H1 (cell line): ENCODE data around the gene MECP2. TPM values are rescaled to one million over a fixed set of nuclear protein-coding genes. Genes with fewer than 3 reads are reported as not detected.

Experiments used
- CTCF ChIA-PET: fragments of 300-600 bp; sonication (Branson Sonifier 250); formaldehyde crosslinking; loops from one replicate; lab custom pipeline; 2021; ENCODE audit not compliant: partially characterized antibody; lab: Charles Lee
- POLR2A ChIA-PET: fragments of 300-600 bp; sonication (Branson Sonifier 250); formaldehyde crosslinking; loops from one replicate; lab custom pipeline; 2021; ENCODE audit warnings: inconsistent platforms; ENCODE audit not compliant: partially characterized antibody; lab: Charles Lee
- DNase-seq, 2 experiments: peaks; one replicate each; pipeline versions ENCODE4 v3.0.0 to v3.0.0-alpha.2; 2010 to 2022; ENCODE audit warnings: low spot score in 2 of 2, low read depth in 1 of 2, mixed read lengths in 1 of 2
- FAIRE-seq: peaks from 2 replicates; lab custom pipeline; 2011; peaks lifted over from hg19 to GRCh38; lab: Jason Lieb, UNC
- H2AFZ ChIP-seq: 2 replicates; pipeline ENCODE4 v1.8.1; 2012; ENCODE audit warnings: low read length, inconsistent platforms
- H2AK5ac ChIP-seq: 2 replicates; pipeline ENCODE4 v1.6.1; 2013; ENCODE audit warnings: low read depth, low read length
- H2BK120ac ChIP-seq: replicated peaks from 2 replicates; pipeline ENCODE3; 2013; ENCODE audit warnings: low read depth, low read length, inconsistent platforms
- H2BK12ac ChIP-seq: 2 replicates; pipeline ENCODE4 v1.6.1; 2013; ENCODE audit warnings: low read depth, low read length
- H2BK15ac ChIP-seq: 2 replicates; pipeline ENCODE4 v1.6.1; 2013; ENCODE audit warnings: low read length
- H2BK20ac ChIP-seq: 2 replicates; pipeline ENCODE4 v1.6.1; 2013; ENCODE audit warnings: low read length
- H2BK5ac ChIP-seq: 2 replicates; pipeline ENCODE4 v1.6.1; 2013; ENCODE audit warnings: low read depth, low read length
- H3K14ac ChIP-seq: 2 replicates; pipeline ENCODE4 v1.6.1; 2013; ENCODE audit warnings: inconsistent platforms; ENCODE audit not compliant: insufficient read length
- H3K18ac ChIP-seq: 2 replicates; pipeline ENCODE4 v1.6.1; 2013; ENCODE audit warnings: low read length; ENCODE audit errors: extremely low read depth
- H3K23ac ChIP-seq: 2 replicates; pipeline ENCODE4 v1.6.1; 2013; ENCODE audit warnings: inconsistent platforms; ENCODE audit not compliant: insufficient read length
- H3K23me2 ChIP-seq: 2 replicates; pipeline ENCODE4 v1.6.1; 2013; ENCODE audit warnings: low read depth, low read length
- H3K27ac ChIP-seq: 2 replicates; pipeline ENCODE4 v1.6.1; 2011; ENCODE audit warnings: low read depth, low read length, inconsistent platforms
- H3K27me3 ChIP-seq, 4 experiments: replicated peaks in 1 of 4; 1 replicate in 1 of 4; 2 replicates in 3 of 4; pipeline versions ENCODE4 v1.6.1 to v1.8.1; 2011 to 2013; ENCODE audit warnings: low read length in 3 of 4, mild to moderate bottlenecking in 3 of 4, inconsistent platforms in 2 of 4, mixed read lengths in 2 of 4, moderate library complexity in 1 of 4; ENCODE audit not compliant: control insufficient read depth in 3 of 4, insufficient read depth in 3 of 4; ENCODE audit errors: extremely low read depth in 1 of 4
- H3K36me3 ChIP-seq, 4 experiments: 2 replicates each; pipeline versions ENCODE4 v1.6.1 to v1.8.1; 2011 to 2013; ENCODE audit warnings: mild to moderate bottlenecking in 4 of 4, low read length in 3 of 4, moderate library complexity in 2 of 4, control low read depth in 1 of 4, inconsistent platforms in 1 of 4; ENCODE audit not compliant: insufficient read depth in 4 of 4, control insufficient read depth in 2 of 4
- H3K4ac ChIP-seq: replicated peaks from 2 replicates; pipeline ENCODE3; 2013; ENCODE audit warnings: low read length, low read depth, mixed read lengths, inconsistent platforms; ENCODE audit not compliant: insufficient read length
- H3K4me1 ChIP-seq, 4 experiments: replicated peaks in 1 of 4; 1 replicate in 1 of 4; 2 replicates in 3 of 4; pipeline versions ENCODE4 v1.6.1 to v1.8.1; 2011 to 2013; ENCODE audit warnings: low read length in 3 of 4, inconsistent platforms in 2 of 4, mixed read lengths in 1 of 4; ENCODE audit not compliant: insufficient read depth in 4 of 4, control insufficient read depth in 3 of 4
- H3K4me2 ChIP-seq, 2 experiments: 2 replicates each; pipeline versions ENCODE4 v1.6.1 to v1.8.1; 2011 to 2013; ENCODE audit warnings: low read depth in 2 of 2, low read length in 2 of 2, control low read depth in 1 of 2, inconsistent platforms in 1 of 2, mild to moderate bottlenecking in 1 of 2; ENCODE audit not compliant: insufficient read depth in 1 of 2
- H3K4me3 ChIP-seq, 4 experiments: fragments of 200-600, 300-600 bp in 1 of 4; sonication (generic), shearing (Covaris generic), sonication (Bioruptor Twin) in 1 of 4; 2 replicates each; pipeline versions ENCODE4 v1.5.1 to v1.8.1; 2011 to 2016; ENCODE audit warnings: low read length in 4 of 4, low read depth in 3 of 4, control low read depth in 2 of 4, inconsistent platforms in 2 of 4, mild to moderate bottlenecking in 2 of 4, mixed read lengths in 1 of 4, moderate library complexity in 1 of 4; ENCODE audit not compliant: insufficient read depth in 2 of 4; ENCODE audit errors: extremely low read depth in 1 of 4
- H3K56ac ChIP-seq: replicated peaks from 2 replicates; pipeline ENCODE3; 2013; ENCODE audit warnings: low read depth, mild to moderate bottlenecking, mixed read lengths, low read length, inconsistent platforms; ENCODE audit not compliant: insufficient read length
- H3K79me1 ChIP-seq: 2 replicates; pipeline ENCODE4 v1.6.1; 2013; ENCODE audit warnings: low read depth, low read length, control low read depth
- H3K79me2 ChIP-seq, 2 experiments: 2 replicates each; pipeline versions ENCODE4 v1.6.1 to v1.8.1; 2012 to 2013; ENCODE audit warnings: low read length in 2 of 2, mild to moderate bottlenecking in 2 of 2, inconsistent platforms in 1 of 2; ENCODE audit not compliant: insufficient read depth in 2 of 2, control insufficient read depth in 1 of 2
- H3K9ac ChIP-seq, 4 experiments: replicated peaks in 1 of 4; 1 replicate in 1 of 4; 2 replicates in 3 of 4; pipeline versions ENCODE4 v1.6.1 to v1.8.1; 2011 to 2013; ENCODE audit warnings: low read depth in 3 of 4, low read length in 3 of 4, control low read depth in 2 of 4, mild to moderate bottlenecking in 2 of 4, moderate library complexity in 2 of 4, inconsistent platforms in 1 of 4; ENCODE audit errors: extremely low read depth in 1 of 4
- H3K9me3 ChIP-seq, 2 experiments: 2 replicates each; pipeline versions ENCODE4 v1.6.1 to v1.8.1; 2012 to 2013; ENCODE audit warnings: mild to moderate bottlenecking in 2 of 2, moderate library complexity in 2 of 2, control low read depth in 1 of 2, inconsistent platforms in 1 of 2, low read depth in 1 of 2, low read length in 1 of 2, mixed read lengths in 1 of 2; ENCODE audit not compliant: insufficient read depth in 2 of 2
- H4K20me1 ChIP-seq, 2 experiments: replicated peaks in 1 of 2; 2 replicates each; pipeline versions ENCODE3 to v1.8.1; 2011 to 2013; ENCODE audit warnings: inconsistent platforms in 2 of 2, low read length in 2 of 2, mild to moderate bottlenecking in 1 of 2; ENCODE audit not compliant: insufficient read depth in 2 of 2, control insufficient read depth in 1 of 2
- H4K5ac ChIP-seq: 2 replicates; pipeline ENCODE4 v1.6.1; 2013; ENCODE audit warnings: low read length, low read depth, mixed read lengths, inconsistent platforms; ENCODE audit not compliant: insufficient read length
- H4K8ac ChIP-seq: 2 replicates; pipeline ENCODE4 v1.8.0; 2013; ENCODE audit warnings: mild to moderate bottlenecking, moderate library complexity, low read length, inconsistent platforms; ENCODE audit not compliant: insufficient read depth; ENCODE audit errors: extremely low read depth
- H4K91ac ChIP-seq: replicated peaks from 2 replicates; pipeline ENCODE3; 2013; ENCODE audit warnings: low read length, mixed read lengths, inconsistent platforms; ENCODE audit not compliant: insufficient read length
- BACH1 ChIP-seq: IDR thresholded peaks from 2 replicates; pipeline ENCODE4 v1.6.1; 2012; ENCODE audit warnings: low read length, improper control_type of control experiment
- MAFK ChIP-seq: IDR thresholded peaks from 2 replicates; pipeline ENCODE4 v1.6.1; 2012; ENCODE audit warnings: low read depth, mild to moderate bottlenecking, improper control_type of control experiment, low read length
- MAX ChIP-seq: IDR thresholded peaks from 2 replicates; pipeline ENCODE4 v1.6.1; 2012; ENCODE audit warnings: inconsistent platforms
- RXRA ChIP-seq: IDR thresholded peaks from 2 replicates; pipeline ENCODE4 v1.6.1; 2011; ENCODE audit warnings: low read depth, mild to moderate bottlenecking, low read length, moderate library complexity; ENCODE audit not compliant: insufficient read depth
- YY1 ChIP-seq: IDR thresholded peaks from 2 replicates; pipeline ENCODE4 v1.6.1; 2011; ENCODE audit warnings: low read depth, mild to moderate bottlenecking, low read length
- WGBS, 2 experiments: shearing (Covaris generic) in 1 of 2; methylation state at CpG; one replicate each; pipeline versions ENCODE4 v1.1.6 to v1.1.7; 2013 to 2015; ENCODE audit warnings: low lambda C conversion rate in 2 of 2, mixed read lengths in 2 of 2, inconsistent platforms in 1 of 2, low coverage in 1 of 2, missing lambda C conversion rate in 1 of 2; ENCODE audit not compliant: insufficient replicate concordance in 2 of 2, insufficient coverage in 1 of 2, insufficient read length in 1 of 2; ENCODE audit errors: extremely low coverage in 1 of 2, missing lambda C conversion rate in 1 of 2; 5-methylcytosine and 5-hydroxymethylcytosine counted together
- polyA plus RNA-seq, 7 experiments: library from polyadenylated mRNA; depleted of rRNA in 3 of 7; stranded (reverse) in 5 of 7; unstranded in 2 of 7; fragments of >200 nt in 5 of 7; fragments of 200-250 nt in 2 of 7; gene quantifications; 1 replicate in 5 of 7; 2 replicates in 1 of 7; 4 replicates in 1 of 7; pipeline versions ENCODE4 v1.2.1 to v1.2.3, GENCODE V29; 2011 to 2013; ENCODE audit warnings: missing spikeins in 2 of 7, mixed read lengths in 2 of 7
- total RNA-seq: library from RNA; stranded (reverse); fragmentation: NEBNext Ultra II Directional; extraction: Animal tissue kit (Norgen Biotek cat#: 25700); gene quantifications from 2 replicates; pipeline ENCODE4 v1.2.1, GENCODE V29; 2021

MECP2 gene
- total and polyA plus RNA-seq, 2 of the 8 experiments (the other 6 are each of a cell fraction or from before 2014, with no cell fraction given): 5.0 to 32.4 TPM

GRCh38 chrX:154002215-154002719, 95.2 kb downstream of the MECP2 start:
- 0 out of 7 replicates have a peak overlapping the region, but pooled peaks of 1 of the 4 experiments have one; percentile 1 for H3K9ac ChIP-seq
- H4K8ac ChIP-seq: no peak overlapping the region
- no peaks in the 10 kb centered on the region for H3K79me1 ChIP-seq
- H2BK20ac ChIP-seq: no peak overlapping the region
- H3K4me1 ChIP-seq: peaks cover 0 to 8% (median 0%) of the 10 kb centered on the region in 4 experiments; a peak in 2 of 7 replicates
- H3K79me2 ChIP-seq: no peaks in the 10 kb centered on the region
- H3K4me2 ChIP-seq: no peak overlapping the region
- 0 out of 2 replicates have a peak, but pooled peaks have one; percentile 26 for TF ChIP-seq YY1
- peak; percentile 68; the same call in 1 of the 2 replicates for TF ChIP-seq BACH1
- no peak for TF ChIP-seq RXRA
- TF ChIP-seq MAX: no peak
- peak; percentile 72; the same call in 1 of the 2 replicates for TF ChIP-seq MAFK
- TF ChIP-seq, all 59 proteins: peak for 3
- H3K23me2 ChIP-seq: no peaks in the 10 kb centered on the region
- no peaks in the 10 kb centered on the region for H3K36me3 ChIP-seq
- peak overlapping the region; percentile 75; the same call in 1 of the 2 replicates for H2BK5ac ChIP-seq
- H3K23ac ChIP-seq: no peak overlapping the region
- no peak overlapping the region for H3K4me3 ChIP-seq
- H3K18ac ChIP-seq: peak overlapping the region; percentile 38
- H3K56ac ChIP-seq: no peak overlapping the region
- H2AK5ac ChIP-seq: no peak overlapping the region
- H3K4ac ChIP-seq: no peak overlapping the region
- H2BK120ac ChIP-seq: no peak overlapping the region
- H2AFZ ChIP-seq: no peak overlapping the region
- ChIA-PET POLR2A (interaction anchor here (1.3 to 2.1 kb wide), 4 partner anchors 9 to 43 kb away, joined by 3 to 6 read pairs (median 5); partner anchors contain the start of gene HCFC1), CTCF (interaction anchor here (2.0 kb wide), 1 partner anchor 12 kb away, joined by 10 read pairs; no protein-coding TSS in a partner anchor)
- no peaks in the 10 kb centered on the region for H3K27me3 ChIP-seq
- H4K5ac ChIP-seq: no peak overlapping the region
- no peak overlapping the region for H2BK12ac ChIP-seq
- H3K9me3 ChIP-seq: no peaks in the 10 kb centered on the region
- no peak for DNase-seq
- WGBS, 2 experiments: 82% methylated on average over 7 of the region's 17 CpGs; no CpG with 5 or more reads in 1 of the 2 experiments
- H2BK15ac ChIP-seq: no peak overlapping the region
- no peaks in the 10 kb centered on the region for H4K20me1 ChIP-seq
- no peak for FAIRE-seq
- H3K14ac ChIP-seq: no peak overlapping the region
- no peak overlapping the region; the same call in 1 of the 2 replicates for H3K27ac ChIP-seq
- H4K91ac ChIP-seq: peak overlapping the region; percentile 54
